ENCODE data around the gene SND1. TPM values are rescaled to one million over a fixed set of nuclear protein-coding genes. Genes with fewer than 3 reads are reported as not detected.

Gene SND1
- total RNA-seq, 4 donors from 2014 or later: 55.5 to 305 (median 80.1) TPM

DNA sequence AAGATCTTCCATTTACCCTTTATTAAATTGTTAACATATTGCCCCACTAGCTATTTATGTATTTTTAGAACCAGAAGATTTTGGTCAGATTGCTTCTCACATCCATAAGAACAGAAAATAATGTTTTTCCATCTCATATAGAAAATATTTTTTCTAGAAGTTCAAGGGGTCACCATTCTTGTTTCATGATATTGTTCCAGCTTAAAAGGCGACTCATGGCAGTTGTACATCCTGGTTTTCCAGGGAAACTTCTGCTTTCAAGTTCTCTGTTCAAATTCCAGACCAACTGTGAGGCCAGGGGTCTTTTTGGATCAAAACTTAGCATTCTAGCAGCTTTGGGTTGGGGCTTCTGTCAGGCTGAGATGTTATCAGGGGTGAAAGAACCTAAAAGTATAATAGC lies 294.9 kb downstream of the SND1 start:
- no peak for DNase-seq

DNA sequence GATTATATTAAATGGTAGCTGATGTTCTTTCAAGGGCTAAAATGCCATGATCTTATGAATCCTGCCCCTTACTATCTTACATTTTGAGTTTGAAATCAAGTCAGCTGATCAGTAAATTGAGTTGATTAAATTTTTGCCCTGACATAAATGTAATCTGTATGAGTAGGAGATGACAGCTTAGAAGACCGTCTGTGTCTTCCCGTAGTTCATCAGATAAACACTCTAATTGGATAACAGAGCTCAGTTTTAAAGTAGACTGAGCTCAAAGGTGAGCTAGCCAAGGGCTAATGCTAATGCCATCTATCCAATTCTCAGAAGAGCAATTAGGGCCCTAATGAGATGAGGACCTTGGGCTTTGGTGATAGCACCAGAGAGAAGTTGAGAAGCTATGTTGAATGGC lies 296.3 kb downstream of the SND1 start:
- Histone ChIP-seq H3K27ac (no peak overlapping the region), H3K27me3 (no peaks in the 10 kb centered on the region), H3K36me3 (no peaks in the 10 kb centered on the region), H3K9me3 (no peaks in the 10 kb centered on the region), H3K4me3 (no peak overlapping the region), H3K4me1 (peaks cover 0 to 6% (median 0%) of the 10 kb centered on the region in 4 donors)
- TF ChIP-seq, protein P1, sequence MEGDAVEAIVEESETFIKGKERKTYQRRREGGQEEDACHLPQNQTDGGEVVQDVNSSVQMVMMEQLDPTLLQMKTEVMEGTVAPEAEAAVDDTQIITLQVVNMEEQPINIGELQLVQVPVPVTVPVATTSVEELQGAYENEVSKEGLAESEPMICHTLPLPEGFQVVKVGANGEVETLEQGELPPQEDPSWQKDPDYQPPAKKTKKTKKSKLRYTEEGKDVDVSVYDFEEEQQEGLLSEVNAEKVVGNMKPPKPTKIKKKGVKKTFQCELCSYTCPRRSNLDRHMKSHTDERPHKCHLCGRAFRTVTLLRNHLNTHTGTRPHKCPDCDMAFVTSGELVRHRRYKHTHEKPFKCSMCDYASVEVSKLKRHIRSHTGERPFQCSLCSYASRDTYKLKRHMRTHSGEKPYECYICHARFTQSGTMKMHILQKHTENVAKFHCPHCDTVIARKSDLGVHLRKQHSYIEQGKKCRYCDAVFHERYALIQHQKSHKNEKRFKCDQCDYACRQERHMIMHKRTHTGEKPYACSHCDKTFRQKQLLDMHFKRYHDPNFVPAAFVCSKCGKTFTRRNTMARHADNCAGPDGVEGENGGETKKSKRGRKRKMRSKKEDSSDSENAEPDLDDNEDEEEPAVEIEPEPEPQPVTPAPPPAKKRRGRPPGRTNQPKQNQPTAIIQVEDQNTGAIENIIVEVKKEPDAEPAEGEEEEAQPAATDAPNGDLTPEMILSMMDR (IDR thresholded peaks at IDR 0.05): no peak
- DNase-seq: no peak

More for the DNA sequence above, 294.9 kb downstream of the SND1 start:
- no peaks in the 10 kb centered on the region for H3K9me3 ChIP-seq
- no peaks in the 10 kb centered on the region for H3K36me3 ChIP-seq
- H3K27ac ChIP-seq: no peak overlapping the region
- H3K27me3 ChIP-seq: no peaks in the 10 kb centered on the region
- TF ChIP-seq POLR2A (IDR thresholded peaks at IDR 0.05): no peak
- TF ChIP-seq, protein P1 (IDR thresholded peaks at IDR 0.05): no peak
- no peak overlapping the region for H3K4me3 ChIP-seq
- H3K4me1 ChIP-seq: peaks cover 0 to 6% (median 0%) of the 10 kb centered on the region in 4 donors

DNA sequence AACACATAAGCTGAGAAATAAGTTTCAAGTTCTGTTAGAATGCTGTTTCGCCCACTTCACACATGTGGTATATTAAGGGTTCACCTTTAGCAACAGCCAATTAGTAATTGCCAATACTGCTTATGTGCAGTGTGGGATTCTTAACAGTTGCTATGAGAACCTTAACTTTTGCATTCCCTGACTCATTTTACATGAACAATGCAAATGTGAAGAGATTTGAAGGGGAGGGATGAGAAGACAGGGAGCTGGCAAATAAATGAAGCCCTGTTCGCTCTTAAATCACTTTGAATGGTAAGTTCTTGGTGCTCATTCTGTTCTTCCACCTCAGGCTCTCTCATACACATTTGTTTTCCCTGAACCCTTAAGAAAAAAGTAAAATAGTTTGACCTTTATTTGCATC lies 296.9 kb downstream of the SND1 start:
- Histone ChIP-seq H3K9me3 (no peaks in the 10 kb centered on the region), H3K36me3 (no peaks in the 10 kb centered on the region), H3K4me3 (no peak overlapping the region), H3K4me1 (peaks cover 0 to 6% (median 0%) of the 10 kb centered on the region in 4 donors), H3K27me3 (no peaks in the 10 kb centered on the region), H3K27ac (no peak overlapping the region)
- no peak for DNase-seq
- TF ChIP-seq POLR2A (IDR thresholded peaks at IDR 0.05): no peak
- TF ChIP-seq, protein P1 (IDR thresholded peaks at IDR 0.05): no peak

DNA sequence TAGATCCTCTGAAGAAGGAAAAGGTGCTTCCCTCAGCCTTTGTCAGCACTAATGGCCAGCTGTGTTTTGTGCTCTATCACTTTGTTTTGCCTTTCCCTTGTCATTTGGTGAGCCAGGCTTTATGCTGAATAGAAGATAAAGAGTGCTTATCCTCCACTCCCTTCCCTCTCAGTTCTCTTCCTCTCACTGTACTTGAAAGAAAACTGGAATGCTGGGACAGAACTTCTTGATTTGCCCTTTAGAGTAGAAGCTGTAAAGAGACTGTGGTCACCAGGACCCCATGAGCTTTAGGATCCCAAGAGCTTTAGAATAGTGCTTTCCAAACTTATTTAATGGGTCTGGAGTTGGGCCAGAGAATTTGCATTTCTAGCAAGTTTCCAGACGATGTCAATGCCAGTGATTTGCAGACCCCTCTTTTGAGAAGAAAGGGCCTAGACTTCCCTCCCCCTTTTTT lies 297.8 kb downstream of the SND1 start:
- Histone ChIP-seq H3K27ac (no peak overlapping the region), H3K9me3 (no peaks in the 10 kb centered on the region), H3K4me3 (no peak overlapping the region), H3K27me3 (no peaks in the 10 kb centered on the region), H3K36me3 (no peaks in the 10 kb centered on the region), H3K4me1 (peaks cover 0 to 6% (median 0%) of the 10 kb centered on the region in 4 donors)
- DNase-seq: no peak
- TF ChIP-seq, protein P1 (IDR thresholded peaks at IDR 0.05): no peak
- TF ChIP-seq POLR2A (IDR thresholded peaks at IDR 0.05): no peak

DNA sequence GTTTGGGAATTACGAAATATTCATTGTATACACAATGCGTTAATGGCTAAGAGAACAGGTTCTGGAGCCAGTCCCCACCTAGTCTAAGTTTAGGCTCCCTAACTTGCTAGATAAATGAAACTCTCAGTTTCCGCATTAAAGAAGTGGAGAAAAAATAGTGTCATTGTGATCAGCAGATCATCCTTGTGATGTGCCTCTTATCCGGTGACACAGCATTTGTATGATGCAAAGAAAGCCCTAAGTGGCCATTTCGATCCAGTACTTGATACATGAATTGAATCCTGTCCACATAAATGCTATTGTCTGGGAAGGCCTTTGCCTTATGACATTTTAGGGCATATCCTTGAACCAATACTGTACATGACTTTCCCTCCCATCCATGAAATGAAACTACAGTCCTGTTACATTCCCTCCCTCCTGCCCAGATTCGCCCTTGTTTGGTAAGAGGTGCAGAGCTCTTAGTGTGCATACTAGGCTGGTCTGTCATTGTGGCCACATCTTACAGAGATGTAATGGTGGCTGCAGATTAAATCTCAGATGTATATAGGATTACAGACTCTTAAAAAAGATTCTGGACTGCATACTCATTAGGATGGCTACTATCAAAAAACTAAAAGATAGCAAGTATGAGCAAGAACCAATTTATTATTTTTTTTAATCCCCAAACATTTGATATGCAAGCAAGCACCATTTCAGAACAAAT lies 298.4 kb downstream of the SND1 start:
- H3K36me3 ChIP-seq: no peaks in the 10 kb centered on the region
- H3K4me1 ChIP-seq: peaks cover 0 to 6% (median 0%) of the 10 kb centered on the region in 4 donors
- no peak overlapping the region for H3K27ac ChIP-seq
- H3K4me3 ChIP-seq: no peak overlapping the region
- TF ChIP-seq, protein P1 (IDR thresholded peaks at IDR 0.05): no peak
- no peak for TF ChIP-seq POLR2A (IDR thresholded peaks at IDR 0.05)
- H3K27me3 ChIP-seq: no peaks in the 10 kb centered on the region
- H3K9me3 ChIP-seq: no peaks in the 10 kb centered on the region
- DNase-seq: no peak
